Measurements from ENCODE around the gene CALML3. TPM values are rescaled to one million over a fixed set of nuclear protein-coding genes. Genes with fewer than 3 reads are reported as not detected.

CALML3 gene
- total and polyA plus RNA-seq, 2 of the 8 experiments (the other 6 are each of a cell fraction or from before 2014, with no cell fraction given) = not detected

DNA sequence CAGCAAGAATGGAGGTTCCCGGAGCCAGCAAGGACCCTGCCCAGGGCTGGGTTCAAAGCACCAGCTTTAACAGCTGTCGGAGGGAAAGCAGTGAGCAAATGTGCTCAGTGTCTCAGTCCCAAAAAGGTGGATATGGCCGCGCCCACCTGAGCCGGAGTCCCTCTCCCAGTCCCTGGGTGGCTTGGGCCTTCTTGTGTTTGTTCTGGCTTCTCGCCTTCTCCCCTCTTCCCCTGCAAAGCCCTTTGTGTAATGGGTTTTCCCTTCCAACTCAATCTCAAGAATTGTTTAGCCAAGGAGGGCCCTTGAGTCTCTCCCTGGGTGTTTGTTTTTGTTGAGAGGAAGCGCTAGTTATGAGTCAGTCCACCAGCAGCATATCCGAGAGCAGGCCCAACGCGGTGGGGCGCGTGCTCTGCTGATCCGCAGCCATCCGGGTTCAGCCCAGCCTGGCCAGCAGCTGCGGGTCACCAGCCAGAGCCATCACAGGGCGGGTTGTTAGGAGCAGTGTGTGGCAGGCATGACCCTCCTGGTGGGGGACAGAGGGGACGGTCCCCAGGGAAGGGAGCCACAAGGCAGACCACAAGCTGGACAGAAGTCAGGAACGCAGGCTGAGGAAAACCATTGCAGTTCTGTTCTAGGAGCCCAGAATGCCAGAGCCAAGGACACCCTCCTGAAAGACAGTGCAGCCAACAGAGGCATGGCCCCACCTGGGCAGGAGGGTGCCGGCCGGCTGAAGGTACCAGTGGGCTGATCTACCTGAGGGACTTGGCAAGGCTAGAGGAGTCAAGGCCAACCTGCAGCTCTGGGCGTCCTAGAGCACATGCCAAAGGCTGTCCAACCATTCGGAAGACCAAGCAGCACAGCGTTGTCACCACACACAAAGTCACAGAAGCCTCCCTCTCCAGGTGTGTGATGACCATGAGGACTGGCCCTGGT, 21.3 kb downstream of the CALML3 start (continued):
- TF ChIP-seq TCF12 (IDR thresholded peaks at IDR 0.05; ENCODE audit: low read depth, low read length) = no peak
- TF ChIP-seq, protein P1, sequence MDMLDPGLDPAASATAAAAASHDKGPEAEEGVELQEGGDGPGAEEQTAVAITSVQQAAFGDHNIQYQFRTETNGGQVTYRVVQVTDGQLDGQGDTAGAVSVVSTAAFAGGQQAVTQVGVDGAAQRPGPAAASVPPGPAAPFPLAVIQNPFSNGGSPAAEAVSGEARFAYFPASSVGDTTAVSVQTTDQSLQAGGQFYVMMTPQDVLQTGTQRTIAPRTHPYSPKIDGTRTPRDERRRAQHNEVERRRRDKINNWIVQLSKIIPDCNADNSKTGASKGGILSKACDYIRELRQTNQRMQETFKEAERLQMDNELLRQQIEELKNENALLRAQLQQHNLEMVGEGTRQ (IDR thresholded peaks at IDR 0.05; ENCODE audit: low read length) = no peak
- no peak for TF ChIP-seq NANOG (IDR thresholded peaks at IDR 0.05; ENCODE audit: insufficient read depth, low read depth, low read length, poor library complexity, severe bottlenecking)
- TF ChIP-seq, protein P2, sequence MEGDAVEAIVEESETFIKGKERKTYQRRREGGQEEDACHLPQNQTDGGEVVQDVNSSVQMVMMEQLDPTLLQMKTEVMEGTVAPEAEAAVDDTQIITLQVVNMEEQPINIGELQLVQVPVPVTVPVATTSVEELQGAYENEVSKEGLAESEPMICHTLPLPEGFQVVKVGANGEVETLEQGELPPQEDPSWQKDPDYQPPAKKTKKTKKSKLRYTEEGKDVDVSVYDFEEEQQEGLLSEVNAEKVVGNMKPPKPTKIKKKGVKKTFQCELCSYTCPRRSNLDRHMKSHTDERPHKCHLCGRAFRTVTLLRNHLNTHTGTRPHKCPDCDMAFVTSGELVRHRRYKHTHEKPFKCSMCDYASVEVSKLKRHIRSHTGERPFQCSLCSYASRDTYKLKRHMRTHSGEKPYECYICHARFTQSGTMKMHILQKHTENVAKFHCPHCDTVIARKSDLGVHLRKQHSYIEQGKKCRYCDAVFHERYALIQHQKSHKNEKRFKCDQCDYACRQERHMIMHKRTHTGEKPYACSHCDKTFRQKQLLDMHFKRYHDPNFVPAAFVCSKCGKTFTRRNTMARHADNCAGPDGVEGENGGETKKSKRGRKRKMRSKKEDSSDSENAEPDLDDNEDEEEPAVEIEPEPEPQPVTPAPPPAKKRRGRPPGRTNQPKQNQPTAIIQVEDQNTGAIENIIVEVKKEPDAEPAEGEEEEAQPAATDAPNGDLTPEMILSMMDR (IDR thresholded peaks at IDR 0.05; ENCODE audit: control extremely low read depth in 1 of 3, insufficient read depth in 1 of 3, low read depth in 1 of 3, low read length in 3 of 3) = no peak
- TF ChIP-seq EP300 (IDR thresholded peaks at IDR 0.05; ENCODE audit: borderline replicate concordance in 1 of 2, low read depth in 2 of 2, low read length in 2 of 2) = no peak
- TF ChIP-seq SAP30 (IDR thresholded peaks at IDR 0.05; ENCODE audit: insufficient read depth, insufficient replicate concordance, low read length) = no peak
- no peak for TF ChIP-seq NRF1 (IDR thresholded peaks at IDR 0.05; ENCODE audit: low read depth, low read length)
- no peak for TF ChIP-seq CHD1 (IDR thresholded peaks at IDR 0.05; ENCODE audit: low read depth, low read length)

Measured in H1 (cell line).